ENCODE data around the gene STYXL2.

The STYXL2 gene

DNA sequence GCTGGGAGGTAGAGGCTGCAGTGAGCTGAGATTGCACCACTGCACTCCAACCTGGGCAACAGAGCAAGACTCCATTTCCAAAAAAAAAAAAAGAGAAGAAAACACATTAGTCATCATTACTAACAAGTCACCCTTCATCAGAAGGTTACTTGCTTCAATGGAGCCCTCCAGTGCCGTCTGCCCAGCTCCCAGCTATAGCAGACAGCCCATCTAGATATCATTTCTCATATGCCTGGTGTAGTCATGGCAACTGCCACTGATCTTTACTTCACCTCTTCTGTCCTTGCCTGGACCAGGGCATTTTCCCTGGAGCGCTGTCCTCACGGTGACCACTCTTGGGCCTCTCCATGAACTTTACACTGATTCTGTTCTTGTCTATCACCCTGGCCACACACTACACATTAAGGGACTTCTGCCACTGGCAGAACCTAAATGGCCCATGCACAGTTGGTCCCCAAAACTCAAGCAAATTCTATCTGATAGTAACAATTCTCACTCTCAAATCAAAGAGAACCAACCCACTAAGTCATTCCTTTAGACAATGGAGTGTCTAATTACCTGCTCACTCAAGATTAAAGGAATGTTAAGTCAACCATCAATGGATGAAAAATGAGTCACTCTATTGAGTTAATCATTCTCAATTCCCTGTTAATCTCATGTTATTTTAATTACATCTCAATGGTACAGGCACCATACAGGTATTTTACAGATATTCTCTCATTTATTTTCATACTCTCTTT is 16.6 kb upstream of the STYXL2 start:
- TF ChIP-seq, protein P1, sequence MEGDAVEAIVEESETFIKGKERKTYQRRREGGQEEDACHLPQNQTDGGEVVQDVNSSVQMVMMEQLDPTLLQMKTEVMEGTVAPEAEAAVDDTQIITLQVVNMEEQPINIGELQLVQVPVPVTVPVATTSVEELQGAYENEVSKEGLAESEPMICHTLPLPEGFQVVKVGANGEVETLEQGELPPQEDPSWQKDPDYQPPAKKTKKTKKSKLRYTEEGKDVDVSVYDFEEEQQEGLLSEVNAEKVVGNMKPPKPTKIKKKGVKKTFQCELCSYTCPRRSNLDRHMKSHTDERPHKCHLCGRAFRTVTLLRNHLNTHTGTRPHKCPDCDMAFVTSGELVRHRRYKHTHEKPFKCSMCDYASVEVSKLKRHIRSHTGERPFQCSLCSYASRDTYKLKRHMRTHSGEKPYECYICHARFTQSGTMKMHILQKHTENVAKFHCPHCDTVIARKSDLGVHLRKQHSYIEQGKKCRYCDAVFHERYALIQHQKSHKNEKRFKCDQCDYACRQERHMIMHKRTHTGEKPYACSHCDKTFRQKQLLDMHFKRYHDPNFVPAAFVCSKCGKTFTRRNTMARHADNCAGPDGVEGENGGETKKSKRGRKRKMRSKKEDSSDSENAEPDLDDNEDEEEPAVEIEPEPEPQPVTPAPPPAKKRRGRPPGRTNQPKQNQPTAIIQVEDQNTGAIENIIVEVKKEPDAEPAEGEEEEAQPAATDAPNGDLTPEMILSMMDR (IDR thresholded peaks at IDR 0.05; ENCODE audit: extremely low read depth, insufficient read depth, missing control alignments) = no peak
- in situ Hi-C loops (cut with MboI; ENCODE audit: low pct_unique_long_range_greater_than_20kb, low sequenced_read_pairs, unreplicated experiment) = no loop called here
- no peak for DNase-seq (ENCODE audit: low spot score)

DNA sequence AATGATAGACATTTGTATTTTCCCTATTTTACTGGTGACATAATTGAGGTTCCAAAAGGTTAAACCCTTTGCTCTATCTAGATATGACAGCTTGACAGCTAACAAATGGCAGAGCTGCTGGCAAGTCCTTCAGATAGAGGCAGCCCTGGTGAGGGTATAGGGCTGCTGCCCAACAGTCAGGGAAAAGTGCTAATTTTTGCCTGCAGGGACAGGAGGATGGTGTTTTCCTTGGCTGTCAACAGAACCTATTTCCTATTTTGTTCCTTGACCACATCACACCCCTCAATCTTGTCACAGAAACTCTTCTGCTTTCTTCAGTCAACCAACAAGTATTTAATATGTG is 16.0 kb upstream of the STYXL2 start:
- in situ Hi-C loops (cut with MboI; ENCODE audit: low pct_unique_long_range_greater_than_20kb, low sequenced_read_pairs, unreplicated experiment) = no loop called here
- no peak for DNase-seq (ENCODE audit: low spot score)
- TF ChIP-seq, protein P1 (IDR thresholded peaks at IDR 0.05; ENCODE audit: extremely low read depth, insufficient read depth, missing control alignments) = no peak

DNA sequence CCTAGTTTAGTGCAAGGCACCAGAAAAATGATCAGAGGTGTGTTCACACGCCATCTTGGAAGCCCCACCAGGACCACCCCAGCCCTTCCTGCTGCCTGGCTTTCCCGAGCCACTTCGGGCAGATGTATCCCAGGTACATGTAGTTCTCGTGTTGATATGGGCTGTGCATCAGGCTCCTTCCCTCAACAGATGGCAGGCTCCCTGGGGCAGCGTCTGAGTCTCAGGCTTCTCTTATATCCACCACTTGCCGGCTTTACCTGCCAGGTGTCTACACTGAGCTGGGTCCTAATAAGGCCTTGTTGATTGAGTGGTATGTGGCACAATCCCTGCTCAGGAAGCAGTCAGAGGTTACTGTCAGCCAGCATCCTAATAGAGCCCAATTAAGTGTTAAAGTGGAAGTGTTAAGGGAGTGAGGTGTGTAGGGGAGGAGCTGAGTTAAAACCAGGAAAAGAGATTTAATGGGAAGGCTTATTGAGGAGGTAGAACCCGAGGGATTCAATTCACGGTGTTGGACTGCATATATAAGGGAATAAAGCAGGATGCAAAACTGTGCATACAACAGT is 12.2 kb upstream of the STYXL2 start:
- in situ Hi-C loops (cut with MboI; ENCODE audit: low pct_unique_long_range_greater_than_20kb, low sequenced_read_pairs, unreplicated experiment) = no loop called here
- TF ChIP-seq, protein P1 (IDR thresholded peaks at IDR 0.05; ENCODE audit: extremely low read depth, insufficient read depth, missing control alignments) = no peak
- no peak for DNase-seq (ENCODE audit: low spot score)

DNA sequence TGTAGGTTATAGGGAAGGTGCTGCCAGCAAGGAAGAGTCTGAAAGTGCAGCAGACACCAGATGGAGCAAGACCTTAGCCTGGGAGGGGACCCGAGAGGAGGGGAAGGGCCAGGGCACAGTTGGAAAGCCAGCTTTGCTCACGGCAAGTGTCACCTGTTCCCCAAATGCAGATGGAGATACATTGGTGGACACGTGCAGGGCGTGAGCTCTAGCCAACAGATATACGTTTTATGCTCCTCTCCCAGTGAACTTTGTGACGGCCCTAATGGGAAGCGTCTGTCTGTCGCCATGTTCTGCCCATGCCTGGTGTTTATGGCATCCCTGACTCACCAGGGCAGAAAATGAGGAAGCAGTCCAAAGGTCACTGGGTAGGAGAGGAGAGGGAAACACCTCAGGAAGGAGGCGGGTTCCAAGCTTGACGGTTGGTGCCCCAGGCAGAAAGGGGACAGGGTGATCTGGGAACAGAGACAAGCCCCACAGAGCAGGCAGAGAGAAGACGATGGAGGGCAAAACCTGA is 11.3 kb upstream of the STYXL2 start:
- TF ChIP-seq, protein P1 (IDR thresholded peaks at IDR 0.05; ENCODE audit: extremely low read depth, insufficient read depth, missing control alignments) = no peak
- in situ Hi-C loops (cut with MboI; ENCODE audit: low pct_unique_long_range_greater_than_20kb, low sequenced_read_pairs, unreplicated experiment) = no loop called here
- no peak for DNase-seq (ENCODE audit: low spot score)

DNA sequence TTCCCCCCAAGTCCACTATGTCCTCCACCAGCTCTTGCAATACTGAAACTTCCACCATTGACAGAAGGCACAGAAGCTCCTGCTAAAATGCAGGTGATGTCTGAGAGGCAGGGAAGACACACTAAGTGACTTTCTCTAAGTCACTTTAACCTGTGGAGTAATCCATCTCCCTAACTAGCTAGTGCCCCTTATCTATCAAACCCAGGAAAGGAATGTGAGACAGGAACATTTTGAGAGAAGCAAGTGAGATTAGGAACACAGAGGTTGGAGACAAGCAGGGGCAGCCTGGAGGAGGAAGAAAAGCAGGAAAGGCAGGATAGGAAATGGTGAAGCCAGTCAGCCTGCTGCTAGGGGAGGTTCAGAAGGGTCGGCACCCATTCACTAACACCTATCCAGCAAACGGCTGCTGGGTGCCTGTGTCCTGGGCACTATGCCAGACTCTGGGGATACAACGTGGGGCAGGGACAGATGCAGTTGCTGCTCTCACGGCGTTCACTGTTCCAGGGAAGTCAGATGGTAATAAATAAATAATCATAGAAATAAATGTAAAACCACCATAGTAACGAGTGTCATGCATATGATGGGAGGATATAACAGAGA is 10.7 kb upstream of the STYXL2 start:
- in situ Hi-C loops (cut with MboI; ENCODE audit: low pct_unique_long_range_greater_than_20kb, low sequenced_read_pairs, unreplicated experiment) = no loop called here
- no peak for DNase-seq (ENCODE audit: low spot score)
- TF ChIP-seq, protein P1 (IDR thresholded peaks at IDR 0.05; ENCODE audit: extremely low read depth, insufficient read depth, missing control alignments) = no peak

DNA sequence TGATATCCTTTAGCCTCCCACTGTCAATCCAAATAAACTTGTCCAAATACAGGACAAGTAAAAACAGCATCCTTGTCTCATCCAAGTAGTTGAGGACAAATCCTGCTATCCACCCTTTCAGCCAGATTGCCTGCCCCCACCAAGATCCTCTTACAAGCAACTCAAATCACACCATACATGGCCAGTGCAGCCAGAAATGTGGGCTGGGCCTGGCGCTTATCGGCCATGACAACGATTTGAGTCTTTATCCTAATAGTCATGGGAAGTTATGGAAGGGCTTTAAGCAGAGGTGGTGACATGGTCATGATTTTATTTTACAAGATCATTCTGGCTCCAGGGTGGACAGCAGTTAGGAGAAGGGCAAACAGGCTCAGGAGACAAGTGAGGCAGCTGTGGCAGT is 10.0 kb upstream of the STYXL2 start:
- in situ Hi-C loops (cut with MboI; ENCODE audit: low pct_unique_long_range_greater_than_20kb, low sequenced_read_pairs, unreplicated experiment) = no loop called here
- no peak for DNase-seq (ENCODE audit: low spot score)
- TF ChIP-seq, protein P1 (IDR thresholded peaks at IDR 0.05; ENCODE audit: extremely low read depth, insufficient read depth, missing control alignments) = no peak

Data from GM13977 (cell line).